Peyer's patch (tissue), 4 donors: Measurements from ENCODE around the gene RUFY3. TPM values are rescaled to one million over a fixed set of nuclear protein-coding genes. Genes with fewer than 3 reads are reported as not detected.

ENCODE experiments used
- DNase-seq, 3 donors: peaks; one replicate each; pipeline ENCODE4 v3.0.0-alpha.2; 2017 to 2019
- H3K27ac ChIP-seq, 4 donors: fragments of 200-600 bp; sonication (generic); one replicate each; pipeline ENCODE4 v1.5.1; 2016 to 2019
- H3K27me3 ChIP-seq, 2 donors: fragments of 200-600 bp; sonication (generic); one replicate each; pipeline ENCODE4 v1.5.1; 2019
- H3K36me3 ChIP-seq, 3 donors: fragments of 200-600 bp; sonication (generic); one replicate each; pipeline ENCODE4 v1.5.1; 2016 to 2019
- H3K4me1 ChIP-seq, 4 donors: fragments of 200-600 bp; sonication (generic); one replicate each; pipeline ENCODE4 v1.5.1; 2016 to 2019
- H3K4me3 ChIP-seq, 4 donors: fragments of 200-600 bp; sonication (generic); 1 replicate in 3 of 4; 2 replicates in 1 of 4; pipeline ENCODE4 v1.5.1; 2016 to 2019; ENCODE audit warnings: mild to moderate bottlenecking in 1 of 4
- H3K9me3 ChIP-seq, 4 donors: fragments of 200-600 bp; sonication (generic); one replicate each; pipeline ENCODE4 v1.5.1; 2016 to 2019; ENCODE audit warnings: mild to moderate bottlenecking in 1 of 4
- POLR2A ChIP-seq, 2 donors: fragments of 450-650 bp; IDR thresholded peaks; one replicate each; pipeline ENCODE4 v1.5.1; 2017; ENCODE audit warnings: antibody characterized with exemption in 2 of 2, mild to moderate bottlenecking in 2 of 2, moderate library complexity in 2 of 2
- total RNA-seq, 4 donors: library from RNA; depleted of rRNA; stranded (reverse); fragments of >200 nt; gene quantifications; one replicate each; pipeline ENCODE4 v1.1.0, GENCODE V29; 2016
- TF ChIP-seq, protein P1 (sequence below), 6 experiments: fragments of 450-650 bp in 4 of 6; fragments of 200-600 bp in 2 of 6; sonication (generic) in 1 of 6; IDR thresholded peaks; one replicate each; pipeline ENCODE4 v1.5.1; 2017 to 2019; ENCODE audit warnings: antibody characterized with exemption in 6 of 6, mild to moderate bottlenecking in 3 of 6, moderate library complexity in 1 of 6

Gene RUFY3
- total RNA-seq, 4 donors from 2014 or later = 36.1 to 113 (median 47.1) TPM

DNA sequence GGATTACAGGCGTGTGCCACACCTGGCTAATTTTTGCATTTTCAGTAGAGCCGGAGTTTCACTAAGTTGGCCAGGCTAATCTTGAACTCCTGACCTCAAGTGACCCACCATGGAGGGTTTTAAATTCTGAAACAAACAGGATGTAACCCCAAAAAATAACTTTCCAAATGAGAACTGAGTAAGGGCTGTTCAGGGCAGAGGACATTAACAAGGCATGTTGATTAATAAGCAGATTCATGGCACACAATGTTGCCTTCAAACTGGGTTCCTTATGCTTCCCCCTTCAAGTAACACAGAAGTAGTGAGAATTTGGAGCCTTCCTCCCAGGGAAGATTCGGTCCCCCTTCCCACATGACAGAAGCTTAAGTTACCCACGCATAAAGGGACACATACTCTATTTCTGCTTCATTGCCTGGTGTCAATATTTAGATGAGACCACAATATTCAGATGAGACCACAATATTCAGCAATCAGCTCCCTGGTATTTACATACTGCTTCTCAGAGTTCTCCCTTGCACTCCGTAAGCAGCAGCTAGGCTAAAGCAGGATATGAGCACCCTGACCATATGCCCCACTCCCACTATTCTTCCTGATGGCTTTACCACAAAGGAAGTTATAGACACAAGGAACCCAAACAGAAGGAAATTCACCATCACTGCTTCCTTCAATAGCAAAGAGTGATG is 96.5 kb downstream of the RUFY3 start:
- H3K4me1 ChIP-seq = no peaks in the 10 kb centered on the region
- no peak for TF ChIP-seq POLR2A (IDR thresholded peaks at IDR 0.05)
- TF ChIP-seq, protein P1, sequence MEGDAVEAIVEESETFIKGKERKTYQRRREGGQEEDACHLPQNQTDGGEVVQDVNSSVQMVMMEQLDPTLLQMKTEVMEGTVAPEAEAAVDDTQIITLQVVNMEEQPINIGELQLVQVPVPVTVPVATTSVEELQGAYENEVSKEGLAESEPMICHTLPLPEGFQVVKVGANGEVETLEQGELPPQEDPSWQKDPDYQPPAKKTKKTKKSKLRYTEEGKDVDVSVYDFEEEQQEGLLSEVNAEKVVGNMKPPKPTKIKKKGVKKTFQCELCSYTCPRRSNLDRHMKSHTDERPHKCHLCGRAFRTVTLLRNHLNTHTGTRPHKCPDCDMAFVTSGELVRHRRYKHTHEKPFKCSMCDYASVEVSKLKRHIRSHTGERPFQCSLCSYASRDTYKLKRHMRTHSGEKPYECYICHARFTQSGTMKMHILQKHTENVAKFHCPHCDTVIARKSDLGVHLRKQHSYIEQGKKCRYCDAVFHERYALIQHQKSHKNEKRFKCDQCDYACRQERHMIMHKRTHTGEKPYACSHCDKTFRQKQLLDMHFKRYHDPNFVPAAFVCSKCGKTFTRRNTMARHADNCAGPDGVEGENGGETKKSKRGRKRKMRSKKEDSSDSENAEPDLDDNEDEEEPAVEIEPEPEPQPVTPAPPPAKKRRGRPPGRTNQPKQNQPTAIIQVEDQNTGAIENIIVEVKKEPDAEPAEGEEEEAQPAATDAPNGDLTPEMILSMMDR (IDR thresholded peaks at IDR 0.05) = no peak
- peaks cover 0 to 51% (median 0%) of the 10 kb centered on the region in 3 donors for H3K36me3 ChIP-seq
- no peak overlapping the region for H3K4me3 ChIP-seq
- no peaks in the 10 kb centered on the region for H3K9me3 ChIP-seq
- no peak for DNase-seq
- H3K27ac ChIP-seq = no peak overlapping the region
- H3K27me3 ChIP-seq = no peaks in the 10 kb centered on the region

DNA sequence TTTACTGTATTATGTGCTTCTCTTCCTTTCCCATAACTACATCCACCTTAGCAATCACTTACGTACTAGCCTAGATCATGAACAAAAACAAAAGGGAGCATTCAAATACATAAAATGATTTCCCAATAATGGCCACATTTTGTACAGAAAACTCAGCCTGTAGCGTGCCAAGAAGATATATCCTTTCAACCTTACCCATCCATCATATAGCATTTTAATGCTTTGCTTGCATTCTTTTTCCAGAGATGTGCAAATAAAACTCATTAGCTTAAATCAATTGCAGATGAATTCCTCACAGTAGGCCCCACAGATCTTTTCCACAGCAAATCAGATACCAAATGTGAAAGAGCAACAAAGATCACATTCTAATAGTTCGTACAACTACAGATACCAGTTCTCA is 97.2 kb downstream of the RUFY3 start:
- TF ChIP-seq POLR2A (IDR thresholded peaks at IDR 0.05) = no peak
- TF ChIP-seq, protein P1 (IDR thresholded peaks at IDR 0.05) = no peak
- no peaks in the 10 kb centered on the region for H3K27me3 ChIP-seq
- H3K4me1 ChIP-seq = no peaks in the 10 kb centered on the region
- no peaks in the 10 kb centered on the region for H3K9me3 ChIP-seq
- peaks cover 0 to 56% (median 0%) of the 10 kb centered on the region in 3 donors for H3K36me3 ChIP-seq
- no peak overlapping the region for H3K4me3 ChIP-seq
- no peak for DNase-seq
- no peak overlapping the region for H3K27ac ChIP-seq

DNA sequence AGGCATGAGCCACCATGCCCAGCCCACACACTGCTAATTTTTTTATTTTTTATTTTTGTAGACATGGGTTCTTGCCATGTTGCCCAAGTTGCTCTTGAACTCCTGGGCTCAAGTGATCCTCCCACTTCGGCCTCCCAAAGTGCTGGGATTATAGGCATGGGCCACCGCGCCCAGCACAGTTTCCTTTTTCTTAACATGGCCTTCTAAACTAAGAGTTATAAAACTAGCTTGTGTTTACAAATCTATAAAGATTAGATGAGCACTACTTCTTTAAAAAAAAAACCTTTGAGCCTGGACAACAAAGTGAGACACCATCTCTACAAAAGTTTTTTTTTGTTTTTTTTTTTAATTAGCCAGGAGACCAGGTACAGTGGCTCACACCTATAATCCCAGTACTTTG is 107.3 kb downstream of the RUFY3 start:
- no peak overlapping the region for H3K27ac ChIP-seq
- no peak for DNase-seq
- H3K4me3 ChIP-seq = no peak overlapping the region
- peaks cover 0 to 98% (median 5%) of the 10 kb centered on the region in 3 donors for H3K36me3 ChIP-seq
- H3K9me3 ChIP-seq = no peaks in the 10 kb centered on the region
- no peaks in the 10 kb centered on the region for H3K4me1 ChIP-seq
- TF ChIP-seq, protein P1 (IDR thresholded peaks at IDR 0.05) = no peak
- TF ChIP-seq POLR2A (IDR thresholded peaks at IDR 0.05) = no peak
- H3K27me3 ChIP-seq = no peaks in the 10 kb centered on the region

DNA sequence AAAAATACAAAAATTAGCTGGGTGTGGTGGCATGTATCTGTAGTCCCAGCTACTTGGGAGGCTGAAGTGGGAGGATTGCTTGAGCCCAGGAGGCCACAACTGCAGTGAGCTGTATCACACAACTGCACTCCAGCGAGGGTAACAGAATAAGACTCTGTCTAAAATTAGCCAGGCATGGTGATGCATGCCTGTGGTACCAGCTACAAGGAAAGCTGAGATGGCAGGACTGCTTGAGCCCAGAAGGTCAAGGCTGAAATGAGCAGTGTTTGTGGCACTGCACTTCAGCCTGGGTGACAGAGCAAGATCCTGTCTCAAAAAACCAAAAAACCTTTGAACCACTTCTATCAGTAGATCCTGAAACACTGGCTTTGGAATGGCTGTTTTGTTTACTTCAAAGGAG is 107.7 kb downstream of the RUFY3 start:
- Histone ChIP-seq H3K36me3 (peaks cover 0 to 98% (median 5%) of the 10 kb centered on the region in 3 donors), H3K9me3 (no peaks in the 10 kb centered on the region), H3K4me3 (no peak overlapping the region), H3K4me1 (no peaks in the 10 kb centered on the region), H3K27ac (no peak overlapping the region), H3K27me3 (no peaks in the 10 kb centered on the region)
- TF ChIP-seq POLR2A (IDR thresholded peaks at IDR 0.05) = no peak
- TF ChIP-seq, protein P1 (IDR thresholded peaks at IDR 0.05) = no peak
- DNase-seq = no peak

DNA sequence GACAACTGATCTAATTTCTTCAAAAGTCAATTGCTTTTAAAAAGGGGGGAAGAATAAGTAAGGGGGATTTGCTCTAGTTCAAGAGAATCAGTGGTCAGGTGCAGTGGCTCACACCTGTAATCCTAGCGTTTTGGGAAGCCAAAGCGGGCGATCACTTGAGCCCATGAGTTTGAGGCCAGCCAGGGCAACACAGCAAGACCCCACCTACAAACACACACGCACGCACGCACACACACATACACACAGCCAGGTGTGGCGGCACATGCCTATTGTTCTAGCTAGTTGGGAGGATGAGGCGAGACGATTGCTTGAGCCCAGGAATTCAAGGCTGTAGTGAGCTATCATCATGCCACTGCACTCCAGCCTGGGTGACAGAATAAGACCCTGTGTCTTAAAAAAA is 108.3 kb downstream of the RUFY3 start:
- no peaks in the 10 kb centered on the region for H3K9me3 ChIP-seq
- TF ChIP-seq POLR2A (IDR thresholded peaks at IDR 0.05) = no peak
- TF ChIP-seq, protein P1 (IDR thresholded peaks at IDR 0.05) = no peak
- H3K27ac ChIP-seq = no peak overlapping the region
- H3K4me1 ChIP-seq = no peaks in the 10 kb centered on the region
- H3K4me3 ChIP-seq = no peak overlapping the region
- peaks cover 0 to 98% (median 5%) of the 10 kb centered on the region in 3 donors for H3K36me3 ChIP-seq
- DNase-seq = no peak
- H3K27me3 ChIP-seq = no peaks in the 10 kb centered on the region
